OCI-LY7 (cell line): ENCODE measurements around the gene SLC39A3. TPM values are rescaled to one million over a fixed set of nuclear protein-coding genes. Genes with fewer than 3 reads are reported as not detected.

Experiments used
- BruUV-seq: library from RNA; stranded (reverse); fragments of 400-500 nt; replicated peaks from 2 replicates; lab custom pipeline; 2021; lab: Mats Ljungman, UMichigan
- CTCF ChIA-PET: fragments of 300-600 bp; sonication (Branson Sonifier 250); formaldehyde crosslinking; loops from one replicate; lab custom pipeline; 2022; ENCODE audit warnings: antibody characterized with exemption; ENCODE audit not compliant: unreplicated experiment; lab: Charles Lee
- POLR2A ChIA-PET: fragments of 300-600 bp; sonication (Branson Sonifier 250); formaldehyde crosslinking; loops from one replicate; lab custom pipeline; 2022; ENCODE audit warnings: antibody characterized with exemption; lab: Charles Lee
- DNase-seq: peaks from one replicate; pipeline ENCODE4 v3.0.0-alpha.2; 2015; ENCODE audit warnings: low spot score
- H2AFZ ChIP-seq: fragments of 200-600 bp; sonication (generic), shearing (Covaris generic); 2 replicates; pipeline ENCODE4 v1.6.1; 2014; ENCODE audit warnings: mild to moderate bottlenecking, antibody characterized with exemption, low read length, moderate library complexity
- H3K27ac ChIP-seq: fragments of 200-600 bp; sonication (generic); 2 replicates; pipeline ENCODE4 v1.5.1; 2014; ENCODE audit warnings: mixed run types, low read depth, mild to moderate bottlenecking, moderate library complexity, low read length, inconsistent platforms; ENCODE audit not compliant: poor library complexity, severe bottlenecking
- H3K36me3 ChIP-seq: fragments of 200-600 bp; sonication (generic); 2 replicates; pipeline ENCODE4 v1.6.1; 2014; ENCODE audit warnings: mild to moderate bottlenecking, antibody characterized with exemption, low read length, moderate library complexity, mixed read lengths; ENCODE audit not compliant: insufficient read depth
- H3K4me1 ChIP-seq: fragments of 200-600 bp; sonication (generic); 2 replicates; pipeline ENCODE4 v1.5.1; 2014; ENCODE audit warnings: mild to moderate bottlenecking, low read length; ENCODE audit not compliant: insufficient read depth, poor library complexity, severe bottlenecking
- H3K4me2 ChIP-seq: fragments of 200-600 bp; sonication (generic); 2 replicates; pipeline ENCODE4 v1.6.1; 2014; ENCODE audit warnings: mild to moderate bottlenecking, low read length
- H3K4me3 ChIP-seq: fragments of 200-600 bp; sonication (generic); 2 replicates; pipeline ENCODE4 v1.5.1; 2014; ENCODE audit warnings: mild to moderate bottlenecking, low read depth, low read length; ENCODE audit not compliant: poor library complexity, severe bottlenecking
- H3K79me2 ChIP-seq: fragments of 200-600 bp; sonication (generic); 2 replicates; pipeline ENCODE4 v1.6.1; 2016; ENCODE audit warnings: low read depth, mild to moderate bottlenecking, low read length, moderate library complexity, mixed read lengths; ENCODE audit not compliant: insufficient read depth
- H3K9me2 ChIP-seq: fragments of 200-600 bp; sonication (generic); 2 replicates; pipeline ENCODE4 v1.6.1; 2016; ENCODE audit warnings: mild to moderate bottlenecking, low read length, mixed read lengths; ENCODE audit not compliant: insufficient read depth
- H3K9me3 ChIP-seq: fragments of 200-600 bp; sonication (generic); 2 replicates; pipeline ENCODE4 v1.6.1; 2014; ENCODE audit warnings: mild to moderate bottlenecking, mixed run types, low read length, mixed read lengths
- H4K20me1 ChIP-seq: fragments of 200-600 bp; sonication (generic); 2 replicates; pipeline ENCODE4 v1.6.1; 2014; ENCODE audit warnings: mild to moderate bottlenecking, antibody characterized with exemption, low read length, moderate library complexity, mixed read lengths; ENCODE audit not compliant: insufficient read depth
- EZH2phosphoT487 ChIP-seq: fragments of 200-600 bp; sonication (generic); IDR thresholded peaks from 2 replicates; pipeline ENCODE4 v1.6.1; 2018; ENCODE audit warnings: low read depth, borderline replicate concordance, mild to moderate bottlenecking, mixed run types, antibody characterized with exemption, low read length, moderate library complexity, mixed read lengths
- intact Hi-C: fragments of 100-400 bp; cut with micrococcal nuclease; formaldehyde crosslinking; loops from one replicate; pipeline ENCODE4 v1.10.0; 2022; ENCODE audit not compliant: unreplicated experiment
- total RNA-seq, 2 experiments: library from RNA; depleted of rRNA in 1 of 2; stranded (reverse); fragments of >200 nt in 1 of 2; shearing (Covaris generic) in 1 of 2; gene quantifications; 2 replicates each; pipeline ENCODE4 v1.2.3, GENCODE V29; 2014 to 2022
- TF ChIP-seq, protein P1 (sequence below): fragments of 200-600 bp; sonication (generic); conservative IDR thresholded peaks from 2 replicates; pipeline ENCODE4 v1.5.1; 2014; ENCODE audit warnings: mild to moderate bottlenecking, antibody characterized with exemption, low read length, moderate library complexity, mixed read lengths

SLC39A3 gene
- total RNA-seq, 2 experiments from 2014 or later = 45.6 to 46.8 TPM

DNA sequence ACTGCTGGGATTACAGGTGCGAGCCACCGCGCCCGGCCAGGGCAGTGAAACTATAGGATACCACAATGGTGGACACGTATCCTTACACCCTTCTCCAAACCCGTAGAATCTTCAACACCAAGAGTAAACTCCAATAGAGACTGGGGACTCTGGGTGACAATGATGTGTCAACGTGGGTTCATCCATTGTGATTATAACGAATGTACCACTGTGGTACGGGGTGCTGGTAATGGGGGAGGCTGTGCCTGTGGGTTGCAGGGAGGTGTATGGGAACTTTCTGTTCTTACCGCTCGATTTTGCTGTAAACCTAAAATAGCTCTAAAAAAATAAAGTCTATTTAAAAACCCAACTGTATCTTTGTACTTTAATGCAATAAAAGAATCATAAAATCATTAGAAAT, 49.0 kb downstream of the SLC39A3 start:
- Histone ChIP-seq H3K9me2 (no peaks in the 10 kb centered on the region), H3K4me2 (no peak overlapping the region), H3K9me3 (no peaks in the 10 kb centered on the region), H3K27ac (no peak overlapping the region), H2AFZ (no peak overlapping the region), H3K36me3 (no peaks in the 10 kb centered on the region), H3K79me2 (no peaks in the 10 kb centered on the region), H4K20me1 (no peaks in the 10 kb centered on the region), H3K4me1 (peaks cover 26% of the 10 kb centered on the region), H3K4me3 (no peak overlapping the region)
- POLR2A ChIA-PET = interaction anchor here (0.6 to 2.0 kb wide), 3 partner anchors 8 to 505 kb away, joined by 3 to 9 read pairs (median 4); partner anchors contain the start of gene SLC39A3
- CTCF ChIA-PET = no interaction called here
- no TSS peak for BruUV-seq
- intact Hi-C loops = no loop called here
- no peak for DNase-seq
- TF ChIP-seq EZH2phosphoT487 = no peak
- TF ChIP-seq, protein P1, sequence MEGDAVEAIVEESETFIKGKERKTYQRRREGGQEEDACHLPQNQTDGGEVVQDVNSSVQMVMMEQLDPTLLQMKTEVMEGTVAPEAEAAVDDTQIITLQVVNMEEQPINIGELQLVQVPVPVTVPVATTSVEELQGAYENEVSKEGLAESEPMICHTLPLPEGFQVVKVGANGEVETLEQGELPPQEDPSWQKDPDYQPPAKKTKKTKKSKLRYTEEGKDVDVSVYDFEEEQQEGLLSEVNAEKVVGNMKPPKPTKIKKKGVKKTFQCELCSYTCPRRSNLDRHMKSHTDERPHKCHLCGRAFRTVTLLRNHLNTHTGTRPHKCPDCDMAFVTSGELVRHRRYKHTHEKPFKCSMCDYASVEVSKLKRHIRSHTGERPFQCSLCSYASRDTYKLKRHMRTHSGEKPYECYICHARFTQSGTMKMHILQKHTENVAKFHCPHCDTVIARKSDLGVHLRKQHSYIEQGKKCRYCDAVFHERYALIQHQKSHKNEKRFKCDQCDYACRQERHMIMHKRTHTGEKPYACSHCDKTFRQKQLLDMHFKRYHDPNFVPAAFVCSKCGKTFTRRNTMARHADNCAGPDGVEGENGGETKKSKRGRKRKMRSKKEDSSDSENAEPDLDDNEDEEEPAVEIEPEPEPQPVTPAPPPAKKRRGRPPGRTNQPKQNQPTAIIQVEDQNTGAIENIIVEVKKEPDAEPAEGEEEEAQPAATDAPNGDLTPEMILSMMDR = no peak

DNA sequence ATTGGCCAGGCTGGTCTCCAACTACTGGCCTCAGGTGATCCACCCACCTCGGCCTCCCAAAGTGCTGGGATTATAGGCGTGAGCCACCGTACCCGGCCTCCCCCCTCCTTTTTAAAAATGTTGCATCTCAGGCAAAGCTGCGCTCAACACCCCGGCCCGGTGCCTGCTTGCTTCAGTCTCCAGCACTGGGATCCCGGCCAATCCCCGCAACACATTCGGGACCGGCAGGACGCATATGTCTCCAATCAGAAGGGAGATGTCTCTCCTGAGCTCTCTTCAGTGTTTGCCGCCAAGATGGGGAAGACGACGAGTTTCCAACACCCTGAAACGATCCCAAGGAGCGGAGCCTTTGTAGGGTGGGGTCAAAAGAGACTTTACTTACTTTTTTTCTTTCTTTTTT, 53.5 kb downstream of the SLC39A3 start:
- no peak for TF ChIP-seq EZH2phosphoT487
- TF ChIP-seq, protein P1 = no peak
- intact Hi-C loops = no loop called here
- no peaks in the 10 kb centered on the region for H4K20me1 ChIP-seq
- H3K4me2 ChIP-seq = no peak overlapping the region
- H3K9me2 ChIP-seq = no peaks in the 10 kb centered on the region
- H3K4me3 ChIP-seq = no peak overlapping the region
- no peak overlapping the region for H2AFZ ChIP-seq
- no peak for DNase-seq
- no TSS peak for BruUV-seq
- CTCF ChIA-PET = no interaction called here
- peaks cover 8% of the 10 kb centered on the region for H3K4me1 ChIP-seq
- H3K9me3 ChIP-seq = 0 out of 2 replicates have a peak, but pooled peaks cover 5% of the 10 kb centered on the region
- no peaks in the 10 kb centered on the region for H3K79me2 ChIP-seq
- H3K36me3 ChIP-seq = peaks cover 9% of the 10 kb centered on the region
- H3K27ac ChIP-seq = no peak overlapping the region
- POLR2A ChIA-PET = no interaction called here

DNA sequence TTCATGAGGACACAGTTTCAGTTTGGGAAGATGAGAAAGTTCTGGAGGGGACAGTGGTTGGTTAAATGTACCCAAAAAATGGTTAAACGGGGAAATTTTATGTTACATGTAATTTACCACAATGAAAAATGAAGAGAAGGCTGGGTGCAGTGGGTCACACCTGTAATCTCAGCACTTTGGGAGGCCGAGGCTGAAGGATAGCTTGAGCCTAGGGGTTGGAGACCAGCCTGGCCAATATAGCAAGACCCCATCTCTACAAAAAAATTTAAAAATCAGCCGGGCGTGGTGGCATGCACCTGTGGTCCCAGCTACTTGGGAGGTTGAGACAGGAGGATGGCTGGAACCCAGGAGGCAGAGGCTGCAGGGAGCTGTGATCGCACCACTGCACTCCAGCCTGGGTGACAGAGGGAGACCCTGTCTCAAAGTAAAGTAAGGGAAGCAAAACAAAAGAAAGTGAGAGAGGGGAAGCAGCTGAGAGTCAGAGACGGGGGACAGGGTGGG, 54.6 kb downstream of the SLC39A3 start:
- ChIA-PET POLR2A (no interaction called here), CTCF (no interaction called here)
- H3K36me3 ChIP-seq = peaks cover 11% of the 10 kb centered on the region
- no peaks in the 10 kb centered on the region for H4K20me1 ChIP-seq
- H3K27ac ChIP-seq = no peak overlapping the region
- no peak overlapping the region for H2AFZ ChIP-seq
- no peak overlapping the region for H3K4me3 ChIP-seq
- intact Hi-C loops = no loop called here
- H3K9me3 ChIP-seq = 0 out of 2 replicates have a peak, but pooled peaks cover 7% of the 10 kb centered on the region
- no peaks in the 10 kb centered on the region for H3K79me2 ChIP-seq
- no TSS peak for BruUV-seq
- H3K9me2 ChIP-seq = no peaks in the 10 kb centered on the region
- no peak for DNase-seq
- H3K4me1 ChIP-seq = peaks cover 19% of the 10 kb centered on the region
- TF ChIP-seq, protein P1 = no peak
- TF ChIP-seq EZH2phosphoT487 = no peak
- H3K4me2 ChIP-seq = no peak overlapping the region
